AG10803 (cell line): ENCODE data around the gene ATG14.

Source experiments
- DNase-seq: peaks from one replicate; pipeline ENCODE4 v3.0.0; 2010; ENCODE audit warnings: low read depth
- H3K4me3 ChIP-seq: 2 replicates; pipeline ENCODE4 v1.5.1; 2011; ENCODE audit warnings: mild to moderate bottlenecking, low read length, control low read depth
- TF ChIP-seq, protein P1 (sequence below): conservative IDR thresholded peaks from 2 replicates; pipeline ENCODE4 v1.5.1; 2011; ENCODE audit warnings: mild to moderate bottlenecking, low read length, control low read depth, inconsistent platforms

ATG14 gene

DNA sequence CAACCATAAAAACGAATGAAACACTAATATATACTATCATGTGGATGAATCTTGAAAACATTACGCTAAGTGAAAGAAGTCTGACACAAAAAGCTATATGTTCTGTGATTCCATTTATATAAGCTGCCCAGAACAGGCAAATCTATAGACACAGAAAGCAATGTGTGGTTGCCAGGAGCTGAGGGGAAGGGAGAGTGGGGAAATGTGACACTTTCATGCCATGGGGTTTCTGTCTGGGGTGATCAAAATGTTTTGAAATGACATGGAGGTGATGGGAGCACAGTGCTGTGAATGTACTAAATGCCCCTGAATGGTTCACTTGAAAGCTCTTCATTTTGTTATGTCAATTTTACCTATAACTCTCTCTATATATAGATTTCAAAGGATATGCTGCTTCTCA is 30.1 kb downstream of the ATG14 start:
- DNase-seq = no peak
- TF ChIP-seq, protein P1, sequence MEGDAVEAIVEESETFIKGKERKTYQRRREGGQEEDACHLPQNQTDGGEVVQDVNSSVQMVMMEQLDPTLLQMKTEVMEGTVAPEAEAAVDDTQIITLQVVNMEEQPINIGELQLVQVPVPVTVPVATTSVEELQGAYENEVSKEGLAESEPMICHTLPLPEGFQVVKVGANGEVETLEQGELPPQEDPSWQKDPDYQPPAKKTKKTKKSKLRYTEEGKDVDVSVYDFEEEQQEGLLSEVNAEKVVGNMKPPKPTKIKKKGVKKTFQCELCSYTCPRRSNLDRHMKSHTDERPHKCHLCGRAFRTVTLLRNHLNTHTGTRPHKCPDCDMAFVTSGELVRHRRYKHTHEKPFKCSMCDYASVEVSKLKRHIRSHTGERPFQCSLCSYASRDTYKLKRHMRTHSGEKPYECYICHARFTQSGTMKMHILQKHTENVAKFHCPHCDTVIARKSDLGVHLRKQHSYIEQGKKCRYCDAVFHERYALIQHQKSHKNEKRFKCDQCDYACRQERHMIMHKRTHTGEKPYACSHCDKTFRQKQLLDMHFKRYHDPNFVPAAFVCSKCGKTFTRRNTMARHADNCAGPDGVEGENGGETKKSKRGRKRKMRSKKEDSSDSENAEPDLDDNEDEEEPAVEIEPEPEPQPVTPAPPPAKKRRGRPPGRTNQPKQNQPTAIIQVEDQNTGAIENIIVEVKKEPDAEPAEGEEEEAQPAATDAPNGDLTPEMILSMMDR = no peak
- H3K4me3 ChIP-seq = no peak overlapping the region

DNA sequence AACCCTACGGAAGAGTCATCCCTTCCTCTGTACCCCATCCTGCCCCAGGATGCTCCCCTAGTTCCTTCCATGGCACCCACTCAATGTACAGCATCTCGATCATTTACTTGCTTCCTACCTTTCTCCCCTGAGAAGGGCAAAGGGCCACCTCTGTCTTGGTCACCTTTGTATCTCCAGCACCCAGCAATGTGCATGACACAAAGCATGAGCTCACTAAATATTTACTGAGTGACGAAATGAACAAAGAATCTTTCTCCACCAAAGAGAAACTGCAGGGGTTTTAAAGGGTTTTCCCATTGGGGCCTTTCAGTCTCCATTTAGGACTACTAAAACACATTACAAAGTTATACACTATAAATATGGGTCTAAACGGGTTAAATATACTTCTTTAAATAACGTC is 30.6 kb downstream of the ATG14 start:
- no peak for DNase-seq
- H3K4me3 ChIP-seq = no peak overlapping the region
- TF ChIP-seq, protein P1 = no peak

DNA sequence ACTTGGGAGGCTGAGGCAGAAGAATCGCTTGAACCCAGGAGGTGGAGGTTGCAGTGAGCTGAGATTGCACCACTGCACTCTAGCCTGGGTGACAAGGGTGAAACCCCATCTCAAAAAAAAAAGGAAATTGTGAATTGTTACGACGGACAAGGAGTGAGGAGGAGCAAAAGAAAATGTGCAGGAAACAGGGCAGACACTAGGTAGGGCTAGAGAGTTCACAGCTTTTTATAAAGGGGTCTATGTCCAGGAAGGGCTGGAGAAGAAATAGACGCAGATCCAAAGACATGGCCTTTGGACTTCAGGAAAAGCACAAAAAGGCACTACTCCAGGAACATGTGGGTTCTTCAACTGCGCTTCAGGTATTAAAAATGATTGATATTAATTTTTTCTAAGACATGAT is 34.4 kb downstream of the ATG14 start:
- no peak for DNase-seq
- TF ChIP-seq, protein P1 = no peak
- no peak overlapping the region for H3K4me3 ChIP-seq

DNA sequence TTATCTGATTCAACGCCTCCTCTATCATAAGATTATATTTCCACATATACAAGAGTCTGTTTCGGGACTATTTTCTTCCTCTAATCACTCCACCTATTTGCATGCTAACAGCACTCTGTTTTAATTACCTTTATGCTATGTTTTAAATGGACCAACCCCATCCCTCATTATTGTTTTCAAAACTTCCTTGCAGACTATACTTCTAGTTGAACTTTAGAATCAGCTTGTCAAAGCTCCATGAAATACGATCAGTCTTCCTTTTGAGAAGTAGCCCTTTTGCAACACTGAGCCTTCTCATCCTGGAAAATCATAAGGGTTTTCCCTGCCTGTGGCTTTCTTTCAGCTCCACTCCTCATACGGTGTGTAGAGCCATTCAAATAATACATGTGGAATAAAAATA is 36.9 kb downstream of the ATG14 start:
- H3K4me3 ChIP-seq = no peak overlapping the region
- TF ChIP-seq, protein P1 = no peak
- DNase-seq = no peak

DNA sequence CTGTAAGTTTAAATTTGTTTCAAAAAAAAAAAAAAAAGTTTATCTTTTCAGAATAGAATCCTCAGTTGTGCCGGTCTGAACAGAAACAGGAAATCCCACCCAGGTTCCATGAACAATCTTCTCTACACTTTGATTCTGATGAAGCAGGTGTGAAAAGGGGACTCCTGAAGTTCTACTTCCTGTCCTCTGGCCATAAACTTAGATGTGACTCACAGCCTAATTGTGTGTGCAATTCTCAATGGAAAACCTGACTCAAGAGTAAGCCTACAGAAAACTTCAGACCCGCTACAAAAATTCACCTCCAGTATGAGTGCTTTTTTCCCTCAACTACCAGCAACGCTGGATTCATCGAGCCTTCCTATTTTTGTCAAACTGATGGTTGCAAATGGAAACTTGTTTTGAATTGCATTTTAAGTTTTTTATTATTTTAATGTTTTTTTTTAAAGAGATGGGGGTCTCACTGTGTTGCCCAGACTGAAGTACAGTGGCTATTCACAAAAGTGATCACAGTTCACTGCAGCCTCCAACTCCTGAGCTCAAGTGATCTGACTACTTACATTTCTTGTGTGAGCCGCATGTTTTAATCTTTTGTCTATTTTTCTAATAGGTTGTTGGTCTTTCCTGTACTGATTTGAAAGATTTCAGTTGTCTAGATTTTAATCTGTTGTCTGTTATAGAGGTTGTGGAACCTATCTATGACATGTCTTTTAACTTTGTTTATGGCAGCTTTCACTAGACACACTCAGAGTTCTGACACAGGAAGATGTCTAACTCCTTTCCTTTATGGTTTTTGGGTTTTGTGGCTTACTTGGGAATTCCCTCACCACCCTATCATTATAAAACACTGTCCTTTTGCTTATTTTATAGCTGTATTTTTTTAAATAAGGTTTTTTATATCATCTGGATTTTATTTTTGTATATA is 37.6 kb downstream of the ATG14 start:
- no peak overlapping the region for H3K4me3 ChIP-seq
- TF ChIP-seq, protein P1 = no peak
- no peak for DNase-seq

DNA sequence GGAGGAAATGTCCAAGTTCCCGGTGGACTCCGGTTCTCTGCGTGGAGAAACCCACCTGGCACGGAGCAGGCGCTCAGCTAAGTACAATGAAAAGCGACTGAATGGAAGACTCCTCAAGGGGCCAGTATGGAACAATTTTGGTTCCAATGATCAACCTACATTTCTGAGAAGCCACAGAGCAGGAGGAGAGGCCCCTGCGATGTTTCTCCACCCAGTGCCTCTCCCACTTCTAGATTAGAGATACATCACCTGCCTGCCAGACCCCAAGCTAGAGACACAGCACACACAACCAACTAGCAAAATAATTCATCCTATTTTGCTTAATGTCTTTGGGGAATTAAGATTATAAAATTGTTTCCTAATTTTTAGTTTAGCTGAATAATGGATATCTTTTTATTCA is 38.8 kb downstream of the ATG14 start:
- no peak for DNase-seq
- no peak overlapping the region for H3K4me3 ChIP-seq
- TF ChIP-seq, protein P1 = no peak

DNA sequence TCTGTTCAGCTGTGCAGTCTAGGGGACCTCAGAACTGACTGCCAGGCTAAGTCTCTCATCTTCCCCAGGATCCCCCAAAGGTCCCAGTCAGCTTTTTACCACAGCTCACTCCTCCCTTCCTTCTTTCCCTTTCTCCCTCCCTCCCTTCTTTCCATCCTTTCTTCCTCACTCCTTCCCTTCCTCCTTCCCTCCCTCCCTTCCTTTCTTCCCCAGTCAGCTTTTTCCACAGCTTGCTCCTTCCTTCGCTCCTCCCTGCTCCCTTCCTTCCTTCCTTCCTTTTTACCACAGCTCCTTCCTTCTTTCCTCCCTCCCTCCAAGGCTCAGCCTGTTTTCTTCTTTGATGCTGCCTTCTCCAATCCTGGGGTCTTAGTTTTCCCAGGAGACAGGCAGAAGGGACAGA is 39.2 kb downstream of the ATG14 start:
- no peak overlapping the region for H3K4me3 ChIP-seq
- no peak for DNase-seq
- TF ChIP-seq, protein P1 = no peak
